HepG2 (cell line): ENCODE measurements around the gene C6orf136. TPM values are rescaled to one million over a fixed set of nuclear protein-coding genes. Genes with fewer than 3 reads are reported as not detected.

Source experiments
- DPF2 ChIP-seq: sonication (generic); formaldehyde crosslinking; IDR thresholded peaks from 2 replicates; pipeline ENCODE4 v1.4.0; 2020; ENCODE audit warnings: mild to moderate bottlenecking, low read depth, missing genetic modification reagents, borderline replicate concordance
- ELF3 ChIP-seq: IDR thresholded peaks from 2 replicates; pipeline ENCODE4 v1.6.1; 2016; ENCODE audit warnings: missing genetic modification reagents, missing compliant biosample characterization
- ELF4 ChIP-seq: sonication (generic); formaldehyde crosslinking; IDR thresholded peaks from 2 replicates; pipeline ENCODE4 v1.5.0; 2020; ENCODE audit warnings: missing genetic modification reagents, mild to moderate bottlenecking, moderate library complexity, borderline replicate concordance
- HCFC1 ChIP-seq: fragments of 150-350 bp; IDR thresholded peaks from 2 replicates; pipeline ENCODE4 v1.6.1; 2014; ENCODE audit warnings: low read depth, low read length
- HOXA7 ChIP-seq: sonication (generic); formaldehyde crosslinking; IDR thresholded peaks from 2 replicates; pipeline ENCODE4 v1.8.1; 2022; ENCODE audit warnings: mild to moderate bottlenecking, missing genetic modification reagents, moderate library complexity
- IRX3 ChIP-seq: sonication (generic); formaldehyde crosslinking; IDR thresholded peaks from 2 replicates; pipeline ENCODE4 v1.8.1; 2023; ENCODE audit warnings: mild to moderate bottlenecking, low read depth, missing genetic modification reagents, borderline replicate concordance
- KAT2B ChIP-seq: fragments of 150-350 bp; IDR thresholded peaks from 2 replicates; pipeline ENCODE4 v1.6.1; 2014; ENCODE audit warnings: low read depth, low read length, borderline replicate concordance
- KDM5B ChIP-seq: sonication (generic); formaldehyde crosslinking; IDR thresholded peaks from 2 replicates; pipeline ENCODE4 v1.4.0; 2020; ENCODE audit warnings: missing genetic modification reagents, mild to moderate bottlenecking, borderline replicate concordance
- KLF6 ChIP-seq: IDR thresholded peaks from 2 replicates; pipeline ENCODE4 v1.8.0; 2016; ENCODE audit warnings: missing biosample characterization, missing genetic modification reagents
- MBNL3 ChIP-seq: fragments of 250-450 bp; sonication (Bioruptor Pico); conservative IDR thresholded peaks from 2 replicates; pipeline ENCODE4 v1.8.0; 2022; ENCODE audit warnings: mild to moderate bottlenecking, inconsistent platforms
- MEIS1 ChIP-seq: sonication (generic); formaldehyde crosslinking; IDR thresholded peaks from 2 replicates; pipeline ENCODE4 v1.9.0; 2021; ENCODE audit warnings: mild to moderate bottlenecking, missing genetic modification reagents, moderate library complexity, borderline replicate concordance
- MTF1 ChIP-seq: sonication (generic); formaldehyde crosslinking; IDR thresholded peaks from 2 replicates; pipeline ENCODE4 v1.5.0; 2020; ENCODE audit warnings: missing genetic modification reagents
- MXD4 ChIP-seq: IDR thresholded peaks from 2 replicates; pipeline ENCODE4 v1.6.1; 2016; ENCODE audit warnings: mild to moderate bottlenecking, missing biosample characterization, missing genetic modification reagents
- MXI1 ChIP-seq: IDR thresholded peaks from 3 replicates; pipeline ENCODE4 v1.6.1; 2012; ENCODE audit warnings: low read depth, low read length, inconsistent platforms, borderline replicate concordance
- NFE2L2 ChIP-seq: fragments of 150-350 bp; IDR thresholded peaks from 2 replicates; pipeline ENCODE4 v1.6.1; 2014; ENCODE audit warnings: low read length
- NR1H2 ChIP-seq: sonication (generic); formaldehyde crosslinking; IDR thresholded peaks from 2 replicates; pipeline ENCODE4 v1.8.1; 2022; ENCODE audit warnings: low read depth, missing genetic modification reagents, borderline replicate concordance
- RBM39 ChIP-seq: fragments of 200-400 bp; formaldehyde crosslinking; IDR thresholded peaks from one replicate; pipeline ENCODE4 v1.6.1; 2018; ENCODE audit warnings: antibody characterized with exemption, mild to moderate bottlenecking, low read depth, low read length; ENCODE audit not compliant: poor library complexity, severe bottlenecking
- SCMH1 ChIP-seq: sonication (generic); formaldehyde crosslinking; IDR thresholded peaks from 2 replicates; pipeline ENCODE4 v1.9.0; 2021; ENCODE audit warnings: missing genetic modification reagents, mild to moderate bottlenecking, borderline replicate concordance
- SIN3A ChIP-seq: IDR thresholded peaks from 2 replicates; pipeline ENCODE4 v1.6.1; 2011; ENCODE audit warnings: low read depth, mild to moderate bottlenecking, control low read depth, low read length, borderline replicate concordance
- SKI ChIP-seq: fragments of 450-650 bp; IDR thresholded peaks from one replicate; pipeline ENCODE4 v1.6.1; 2018; ENCODE audit warnings: mild to moderate bottlenecking; ENCODE audit not compliant: partially characterized antibody
- SOX6 ChIP-seq, 2 experiments: fragments of 450-650 bp in 1 of 2; sonication (generic) in 1 of 2; formaldehyde crosslinking in 1 of 2; IDR thresholded peaks; 2 replicates each; pipeline versions ENCODE4 v1.4.0 to v1.6.1; 2017 to 2020; ENCODE audit warnings: antibody characterized with exemption in 1 of 2, mild to moderate bottlenecking in 1 of 2, missing genetic modification reagents in 1 of 2
- SP2 ChIP-seq: sonication (generic); formaldehyde crosslinking; IDR thresholded peaks from 2 replicates; pipeline ENCODE4 v1.5.1; 2020; ENCODE audit warnings: mild to moderate bottlenecking, missing genetic modification reagents
- TAF1 ChIP-seq: sonication (generic); formaldehyde crosslinking; IDR thresholded peaks from 2 replicates; pipeline ENCODE4 v1.4.0; 2020; ENCODE audit warnings: missing genetic modification reagents
- ZFP1 ChIP-seq: IDR thresholded peaks from 2 replicates; pipeline ENCODE4 v1.6.1; 2016
- ZNF264 ChIP-seq: sonication (generic); formaldehyde crosslinking; IDR thresholded peaks from 2 replicates; pipeline ENCODE4 v1.4.0; 2020; ENCODE audit warnings: missing genetic modification reagents
- ZNF563 ChIP-seq: sonication (generic); formaldehyde crosslinking; IDR thresholded peaks from 2 replicates; pipeline ENCODE4 v1.8.0; 2022; ENCODE audit warnings: mild to moderate bottlenecking, moderate library complexity, missing genetic modification reagents
- ZNF670 ChIP-seq: sonication (generic); formaldehyde crosslinking; IDR thresholded peaks from 2 replicates; pipeline ENCODE4 v1.8.0; 2022; ENCODE audit warnings: mild to moderate bottlenecking, missing genetic modification reagents, borderline replicate concordance
- ZSCAN21 ChIP-seq: sonication (generic); formaldehyde crosslinking; IDR thresholded peaks from 2 replicates; pipeline ENCODE4 v1.8.0; 2022; ENCODE audit warnings: mild to moderate bottlenecking, missing genetic modification reagents, moderate library complexity, borderline replicate concordance
- polyA plus RNA-seq, 8 experiments: library from polyadenylated mRNA; depleted of rRNA in 3 of 8; stranded (reverse) in 7 of 8; unstranded in 1 of 8; fragments of >200 nt; fragmentation: Illumina TruSeq in 4 of 8; extraction: Trizol in 4 of 8; gene quantifications; 2 replicates each; pipeline versions ENCODE4 v1.2.1 to v1.2.3, GENCODE V29; 2011 to 2016; ENCODE audit warnings: low read depth in 4 of 8, missing spikeins in 1 of 8, mixed read lengths in 1 of 8; ENCODE audit not compliant: insufficient read depth in 1 of 8
- total RNA-seq, 5 experiments: library from RNA; depleted of rRNA; stranded (reverse); fragments of >200 nt; fragmentation: Illumina TruSeq; extraction: Trizol; gene quantifications; 2 replicates each; pipeline ENCODE4 v1.2.3, GENCODE V29; 2016; ENCODE audit warnings: low read depth in 1 of 5
- TF ChIP-seq, protein P1 (sequence below): sonication (generic); formaldehyde crosslinking; IDR thresholded peaks from 2 replicates; pipeline ENCODE4 v1.8.1; 2023; ENCODE audit warnings: mild to moderate bottlenecking, moderate library complexity, missing genetic modification reagents

C6orf136 gene
- total and polyA plus RNA-seq, 2 of the 13 experiments (the other 11 are each of a cell fraction or from before 2014, with no cell fraction given) = 12.0 to 26.2 TPM

DNA sequence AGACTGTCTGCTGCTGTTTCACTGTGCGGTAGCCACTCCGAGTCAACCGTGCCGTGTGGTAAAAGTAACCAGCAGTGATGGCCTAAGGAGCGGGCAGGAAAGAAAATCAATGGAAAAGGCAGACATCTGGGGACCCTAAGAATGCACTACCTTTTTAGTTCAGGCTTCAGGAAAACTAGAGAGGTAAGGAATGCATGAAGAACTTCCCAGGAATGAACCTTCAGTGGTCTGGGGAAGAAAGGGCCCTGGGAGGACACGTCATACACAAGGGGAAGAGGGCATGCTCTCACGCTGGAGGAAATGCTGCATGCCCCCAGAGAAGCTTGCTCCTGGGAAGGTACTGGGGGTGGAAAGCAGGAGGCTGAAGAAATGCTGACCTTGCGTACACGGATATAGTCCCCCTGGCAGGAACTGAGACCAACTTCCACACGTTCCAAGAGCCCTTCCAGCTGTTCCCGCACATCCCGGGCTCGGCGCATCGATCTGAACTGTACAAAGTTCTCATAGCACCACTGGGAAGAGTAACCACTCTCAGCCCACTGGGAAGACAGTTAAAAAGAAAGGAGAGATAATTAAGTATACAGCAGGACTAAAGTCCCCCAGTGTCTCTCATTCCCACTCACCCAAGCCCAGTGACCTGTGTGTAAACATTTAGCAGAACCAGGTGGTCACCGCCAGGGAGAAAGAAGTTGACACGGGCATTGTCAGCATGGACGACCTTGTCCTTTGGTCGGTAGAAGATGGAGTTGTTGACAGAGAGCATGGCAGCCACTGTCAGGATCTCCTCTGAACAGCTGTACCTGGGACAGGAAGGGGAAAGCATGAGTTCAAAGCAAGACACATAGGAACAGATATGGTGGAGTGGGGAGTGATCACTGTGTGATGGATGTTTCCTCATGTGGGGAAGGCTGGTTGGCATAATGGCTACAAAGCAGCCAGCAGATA is 8.1 kb downstream of the C6orf136 start (continued):
- TF ChIP-seq, protein P1, sequence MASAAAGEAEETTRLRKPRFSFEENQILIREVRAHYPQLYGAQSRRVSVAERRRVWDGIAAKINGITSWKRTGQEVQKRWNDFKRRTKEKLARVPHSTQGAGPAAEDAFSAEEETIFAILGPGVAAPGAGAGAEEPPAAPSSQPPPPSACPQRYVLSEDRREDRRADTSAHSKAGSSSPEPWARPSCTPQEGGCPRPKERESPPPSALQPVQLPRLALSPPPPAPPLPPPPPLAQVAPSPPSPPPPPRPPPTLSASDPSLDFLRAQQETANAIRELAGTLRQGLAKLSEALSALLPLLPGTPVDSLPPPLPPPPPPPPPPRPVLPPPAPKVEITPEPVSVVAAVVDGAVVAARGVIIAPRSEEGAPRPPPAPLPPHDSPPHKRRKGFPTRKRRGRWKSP (CRISPR knock-in tag) = no peak
- TF ChIP-seq RBM39 = no peak
- no peak for TF ChIP-seq NFE2L2
- peak; percentile 90; the same call in 1 of the 2 replicates for TF ChIP-seq ZNF264 (CRISPR knock-in tag)
- TF ChIP-seq MTF1 (CRISPR knock-in tag) = no peak
- peak; percentile 96 for TF ChIP-seq DPF2
- no peak for TF ChIP-seq KAT2B
- no peak for TF ChIP-seq MBNL3 (CRISPR knock-in tag)
- TF ChIP-seq HOXA7 (CRISPR knock-in tag) = no peak
- TF ChIP-seq SOX6 (IDR thresholded peaks at IDR 0.05) = no peak
- peak; percentile 99 for TF ChIP-seq SOX6 (CRISPR knock-in tag; IDR thresholded peaks at IDR 0.05)
- no peak for TF ChIP-seq SCMH1
- TF ChIP-seq ZFP1 (CRISPR knock-in tag) = peak; percentile 93; the same call in 1 of the 2 replicates
- TF ChIP-seq TAF1 (CRISPR knock-in tag) = no peak
- TF ChIP-seq MXI1 = peak; percentile 98; the same call in 2 of the 3 replicates
- TF ChIP-seq HCFC1 = no peak
- TF ChIP-seq ELF3 = peak; percentile 90
- TF ChIP-seq ZNF670 = 0 out of 2 replicates have a peak, but pooled peaks have one; percentile 45
- TF ChIP-seq SKI = peak; percentile 70
- peak; percentile 71; the same call in 1 of the 2 replicates for TF ChIP-seq IRX3 (CRISPR knock-in tag)
- TF ChIP-seq ZNF563 (CRISPR knock-in tag) = no peak
- peak; percentile 92 for TF ChIP-seq SIN3A
- peak; percentile 96 for TF ChIP-seq MXD4
- peak; percentile 82 for TF ChIP-seq ZSCAN21 (CRISPR knock-in tag)
- no peak for TF ChIP-seq ELF4 (CRISPR knock-in tag)
- TF ChIP-seq NR1H2 (CRISPR knock-in tag) = no peak
- no peak for TF ChIP-seq KLF6 (CRISPR knock-in tag)
- peak; percentile 48; the same call in 1 of the 2 replicates for TF ChIP-seq KDM5B (CRISPR knock-in tag)
- TF ChIP-seq MEIS1 (CRISPR knock-in tag) = peak; percentile 99
- peak; percentile 50 for TF ChIP-seq SP2 (CRISPR knock-in tag)
